Muscle of leg (tissue), 11 donors: ENCODE data around the gene MRGPRD. TPM values are rescaled to one million over a fixed set of nuclear protein-coding genes. Genes with fewer than 3 reads are reported as not detected.

Source experiments
- DNase-seq: peaks from one replicate; pipeline ENCODE4 v3.0.0; 2013
- H3K27ac ChIP-seq: one replicate; pipeline ENCODE4 v1.5.1; 2013; ENCODE audit warnings: mild to moderate bottlenecking, low read length, control low read depth
- H3K27me3 ChIP-seq: one replicate; pipeline ENCODE4 v1.6.1; 2013; ENCODE audit warnings: low read length; ENCODE audit not compliant: control insufficient read depth, insufficient read depth
- H3K36me3 ChIP-seq: one replicate; pipeline ENCODE4 v1.6.1; 2013; ENCODE audit warnings: low read length; ENCODE audit not compliant: control insufficient read depth, insufficient read depth
- H3K4me1 ChIP-seq: one replicate; pipeline ENCODE4 v1.6.1; 2013; ENCODE audit warnings: low read length; ENCODE audit not compliant: control insufficient read depth, insufficient read depth
- H3K4me3 ChIP-seq: one replicate; pipeline ENCODE4 v1.5.1; 2013; ENCODE audit warnings: low read length, control low read depth
- H3K9me3 ChIP-seq: replicated peaks from 2 replicates; pipeline ENCODE4 v1.6.1; 2013; ENCODE audit warnings: low read depth, low read length; ENCODE audit not compliant: control insufficient read depth
- WGBS: methylation state at CpG from one replicate; pipeline ENCODE4 v1.1.5; 2013; ENCODE audit warnings: missing lambda C conversion rate; ENCODE audit not compliant: insufficient coverage; 5-methylcytosine and 5-hydroxymethylcytosine counted together
- polyA plus RNA-seq, 8 donors: library from polyadenylated mRNA; unstranded; fragments of 120-200 nt; gene quantifications; one replicate each; pipeline versions ENCODE4 v1.2.1 to v1.2.3, GENCODE V29; 2013; ENCODE audit warnings: inconsistent platforms in 1 of 8, low replicate concordance in 1 of 8; ENCODE audit not compliant: insufficient read length in 8 of 8, insufficient read depth in 1 of 8
- total RNA-seq: library from RNA; stranded (reverse); fragments of 120-200 nt; gene quantifications from one replicate; pipeline ENCODE4 v1.2.4, GENCODE V29; 2013

Gene MRGPRD
- total and polyA plus RNA-seq, 9 donors = 0.25 to 0.60 (median 0.27) TPM; not detected in 6

DNA sequence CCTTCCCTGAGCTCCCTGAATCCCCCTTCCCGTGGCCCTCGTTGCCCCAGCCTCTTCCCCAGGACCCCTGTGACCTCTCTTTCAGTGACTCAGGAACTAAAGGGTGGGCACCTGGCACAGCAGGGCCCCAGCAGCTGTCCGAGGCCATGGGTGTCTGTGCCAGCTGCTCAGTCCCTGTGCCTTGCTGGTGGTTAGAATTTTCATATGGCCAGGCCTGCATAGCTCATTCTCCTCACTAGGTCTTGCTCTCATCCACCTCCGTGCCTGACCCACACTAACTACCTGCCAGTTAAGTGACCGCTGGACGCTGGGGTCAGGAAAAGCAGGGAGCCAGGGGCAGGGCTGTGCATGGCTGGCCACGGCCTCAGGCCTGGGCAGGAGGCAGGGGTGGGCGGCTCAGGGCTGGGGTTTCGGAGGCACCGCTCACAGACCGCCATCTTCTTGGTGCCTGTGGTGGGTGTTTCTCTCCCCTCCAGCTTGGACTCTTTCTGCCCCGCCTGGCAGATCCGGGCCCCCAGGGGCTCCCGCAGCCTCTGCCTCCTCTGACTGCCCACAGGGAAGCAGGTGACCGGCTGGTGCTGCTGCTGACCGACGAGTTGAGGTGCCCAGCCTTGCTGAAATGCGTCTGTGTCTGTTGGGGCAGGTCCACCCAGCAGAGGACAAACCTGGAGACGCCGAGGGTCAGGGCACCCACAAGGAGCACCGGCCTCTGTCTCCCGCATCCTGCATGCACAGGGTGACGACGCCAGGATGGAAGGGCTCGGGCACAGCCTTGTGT lies 20.3 kb downstream of the MRGPRD start:
- WGBS = 77% methylated on average over 21 of the region's 25 CpGs

DNA sequence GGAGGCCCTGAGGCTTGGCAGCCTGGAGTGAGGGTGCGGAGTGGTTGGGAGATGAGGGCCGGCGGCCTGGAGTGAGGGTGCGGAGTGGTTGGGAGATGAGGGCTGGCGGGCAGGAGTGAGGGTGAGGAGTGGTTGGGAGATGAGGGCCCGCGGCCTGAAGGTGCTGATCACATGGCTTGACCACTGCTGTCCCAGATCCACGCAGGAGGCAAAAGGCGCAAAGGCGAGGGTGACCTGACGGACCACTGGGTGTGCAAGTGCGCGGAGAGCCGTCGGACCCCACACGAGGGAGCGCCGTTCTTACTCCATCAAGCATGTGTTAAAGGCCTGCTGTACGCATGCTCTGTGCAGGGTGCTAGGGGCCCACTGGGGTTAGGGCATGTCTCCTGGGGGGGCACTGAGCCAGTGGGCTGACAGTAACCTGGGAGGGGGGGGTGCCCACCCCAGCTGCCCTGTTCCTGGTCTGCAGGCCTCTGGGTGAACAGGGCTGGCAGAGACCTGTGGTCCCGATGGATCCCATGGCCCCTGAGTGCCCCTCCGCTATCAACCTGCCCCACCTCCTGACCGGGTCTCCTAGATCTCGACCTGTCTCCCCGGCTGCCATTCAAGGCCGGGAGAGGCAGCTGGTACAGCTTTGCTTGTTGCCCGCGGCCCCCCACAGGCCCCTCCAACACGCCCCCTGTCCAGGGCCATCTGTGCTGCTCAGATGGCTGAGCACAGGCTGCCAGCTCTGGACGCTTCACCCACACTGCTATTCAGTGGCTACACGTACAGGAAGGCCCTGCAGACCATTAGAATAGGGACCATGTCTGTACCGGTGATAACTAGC lies 21.1 kb downstream of the MRGPRD start:
- WGBS = 80% methylated on average over 30 of the region's 31 CpGs
- H3K27ac ChIP-seq = peak overlapping the region; percentile 39
- no peaks in the 10 kb centered on the region for H3K36me3 ChIP-seq
- DNase-seq = peak; percentile 61
- no peaks in the 10 kb centered on the region for H3K27me3 ChIP-seq
- H3K4me3 ChIP-seq = no peak overlapping the region
- H3K9me3 ChIP-seq = no peaks in the 10 kb centered on the region
- H3K4me1 ChIP-seq = peaks cover 50% of the 10 kb centered on the region

More for the DNA sequence above, 20.3 kb downstream of the MRGPRD start:
- H3K27me3 ChIP-seq = no peaks in the 10 kb centered on the region
- DNase-seq = peak; percentile 39
- H3K4me1 ChIP-seq = peaks cover 42% of the 10 kb centered on the region
- H3K36me3 ChIP-seq = no peaks in the 10 kb centered on the region
- H3K9me3 ChIP-seq = no peaks in the 10 kb centered on the region
- H3K4me3 ChIP-seq = no peak overlapping the region
- peak overlapping the region; percentile 39 for H3K27ac ChIP-seq

DNA sequence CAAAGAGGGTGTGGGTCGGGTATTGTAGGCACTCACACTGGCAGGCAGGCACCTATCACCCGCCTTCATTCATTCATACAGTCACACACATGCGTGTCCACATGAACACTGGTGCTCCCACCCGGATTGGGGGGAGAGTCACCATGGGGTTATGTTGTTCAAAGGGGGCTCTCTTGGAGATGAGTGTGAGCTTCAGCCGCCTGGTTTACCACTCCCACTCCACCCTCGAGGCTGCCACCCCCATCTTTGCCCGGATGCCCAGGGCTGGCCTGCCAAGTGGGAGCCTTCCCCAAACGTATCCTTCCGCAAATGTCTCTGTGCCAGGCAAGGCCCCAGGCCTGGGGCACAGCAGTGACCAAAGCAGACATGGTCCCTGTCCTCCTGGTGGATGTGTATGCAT lies 22.6 kb downstream of the MRGPRD start:
- Histone ChIP-seq H3K4me1 (peaks cover 49% of the 10 kb centered on the region), H3K9me3 (no peaks in the 10 kb centered on the region), H3K36me3 (no peaks in the 10 kb centered on the region), H3K4me3 (no peak overlapping the region), H3K27me3 (no peaks in the 10 kb centered on the region), H3K27ac (no peak overlapping the region)
- DNase-seq = no peak
- WGBS = no CpG with 5 or more reads among the region's 9 CpGs

DNA sequence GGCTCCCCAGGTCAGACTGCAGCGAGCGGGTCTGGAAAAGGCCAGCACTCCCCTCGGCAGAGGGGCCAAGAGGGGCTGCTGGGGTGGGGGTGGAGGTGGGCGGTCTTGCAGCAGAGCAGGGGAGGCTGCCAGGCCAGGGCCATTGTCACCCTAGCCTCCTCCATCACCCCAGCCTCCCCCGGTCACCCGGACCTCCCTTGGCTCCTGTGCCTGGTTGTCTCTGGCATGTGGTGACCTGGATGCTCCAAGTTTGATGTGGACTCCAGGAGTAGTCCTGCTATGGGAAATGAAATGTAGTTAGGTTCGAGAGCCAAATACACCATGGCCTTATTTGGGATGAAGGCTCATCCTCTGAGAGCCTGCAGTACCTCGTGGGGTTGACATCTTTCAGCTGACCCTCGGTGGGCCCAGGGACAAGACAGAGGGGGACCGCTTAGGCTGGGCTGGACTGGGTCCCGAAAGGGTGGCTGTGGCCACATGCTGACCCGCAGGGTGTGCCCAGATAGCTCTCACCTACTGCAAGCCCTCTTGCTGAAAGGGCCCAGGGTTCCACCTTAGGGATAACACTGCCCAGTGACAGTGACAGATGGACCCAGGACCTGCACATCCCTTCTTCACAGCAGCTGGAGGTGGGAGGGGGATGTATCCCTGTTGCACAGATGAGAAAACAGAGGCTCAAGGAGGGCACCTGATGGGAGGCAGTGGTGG lies 24.1 kb downstream of the MRGPRD start:
- no peaks in the 10 kb centered on the region for H3K27me3 ChIP-seq
- H3K27ac ChIP-seq = no peak overlapping the region
- no peaks in the 10 kb centered on the region for H3K36me3 ChIP-seq
- DNase-seq = no peak
- no peaks in the 10 kb centered on the region for H3K9me3 ChIP-seq
- no peak overlapping the region for H3K4me3 ChIP-seq
- 66% methylated on average over 6 of the region's 12 CpGs for WGBS
- peaks cover 39% of the 10 kb centered on the region for H3K4me1 ChIP-seq

DNA sequence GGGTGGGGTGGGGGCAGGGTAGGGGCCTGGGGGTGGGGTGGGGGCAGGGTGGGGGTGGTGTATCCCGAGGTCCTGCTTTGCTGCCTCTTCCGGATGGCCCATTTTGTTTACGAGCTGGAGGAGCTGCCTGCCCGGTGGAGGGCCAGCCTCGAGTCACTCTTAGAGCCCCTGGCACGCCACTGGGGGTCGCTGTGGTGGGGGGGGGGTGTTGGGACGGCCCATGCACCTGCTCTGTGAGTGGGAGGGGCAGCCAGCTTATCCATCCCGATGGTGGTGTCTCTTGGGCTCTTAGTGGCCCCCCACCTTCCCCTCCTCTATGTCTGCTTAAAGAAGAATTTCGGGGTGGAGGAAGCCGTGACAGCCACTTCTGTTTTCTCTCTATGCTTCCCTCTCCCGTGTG lies 24.6 kb downstream of the MRGPRD start:
- DNase-seq = no peak
- Histone ChIP-seq H3K4me3 (no peak overlapping the region), H3K27ac (no peak overlapping the region), H3K36me3 (no peaks in the 10 kb centered on the region), H3K27me3 (no peaks in the 10 kb centered on the region), H3K4me1 (peaks cover 35% of the 10 kb centered on the region), H3K9me3 (no peaks in the 10 kb centered on the region)
- WGBS = 13% methylated on average over 6 of the region's 12 CpGs

DNA sequence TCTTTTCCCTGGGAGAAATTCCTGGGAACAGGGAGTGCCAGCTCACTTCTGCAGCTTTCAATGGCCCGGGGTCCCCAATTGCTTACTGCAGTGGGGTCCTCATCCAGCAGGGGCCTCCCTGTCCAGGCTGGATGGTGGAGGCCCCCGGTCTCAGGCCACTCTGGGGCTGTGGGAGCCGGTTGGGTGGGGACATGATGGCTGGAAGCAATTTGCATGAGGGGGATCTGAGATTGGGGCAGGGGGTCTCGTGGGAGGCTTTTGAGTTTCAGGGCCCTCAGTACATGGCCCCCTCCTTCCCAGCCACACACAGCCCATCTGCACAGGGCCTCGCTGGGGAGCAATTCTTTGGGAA lies 25.2 kb downstream of the MRGPRD start:
- DNase-seq = no peak
- no peaks in the 10 kb centered on the region for H3K9me3 ChIP-seq
- H3K4me1 ChIP-seq = peaks cover 29% of the 10 kb centered on the region
- H3K27me3 ChIP-seq = no peaks in the 10 kb centered on the region
- H3K27ac ChIP-seq = peak overlapping the region; percentile 35
- no peaks in the 10 kb centered on the region for H3K36me3 ChIP-seq
- WGBS = 15% methylated on average over 1 of the region's 5 CpGs
- no peak overlapping the region for H3K4me3 ChIP-seq

DNA sequence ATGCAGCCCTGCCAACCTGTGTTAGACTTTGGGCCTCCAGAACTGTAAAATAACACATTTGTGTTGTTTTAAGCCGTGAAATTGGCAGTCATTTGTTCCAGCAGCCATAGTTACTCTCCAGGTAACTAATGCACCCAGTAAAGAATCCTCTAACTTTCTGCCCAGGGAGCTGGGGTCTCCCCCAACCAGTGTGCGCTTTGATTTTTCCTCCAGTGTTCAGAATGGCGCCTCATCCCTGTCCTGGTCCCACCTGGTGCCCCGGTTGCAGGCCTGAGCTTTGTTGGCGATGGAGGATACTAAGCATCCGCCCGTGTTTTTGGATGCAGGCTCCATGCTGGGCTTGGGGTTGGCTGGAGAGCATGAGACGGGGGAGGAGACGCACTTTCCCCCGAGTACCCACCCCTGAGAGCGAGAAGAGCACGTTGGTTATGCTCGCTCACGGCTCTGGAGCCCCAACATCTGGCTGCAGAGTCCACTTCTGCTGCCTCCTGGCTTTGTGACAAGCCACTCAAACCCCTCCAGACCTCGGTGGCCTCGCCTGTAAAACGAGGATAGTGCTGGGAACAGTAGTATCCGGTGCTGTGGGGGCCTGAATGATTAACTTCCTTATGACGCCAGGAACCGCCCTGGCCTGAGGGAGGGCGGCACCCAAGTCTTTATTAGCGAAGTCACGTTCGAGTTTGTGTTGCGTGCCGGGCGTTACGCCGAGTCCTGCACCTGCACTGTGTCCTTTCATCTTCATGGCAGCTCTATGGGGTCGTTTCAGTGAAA lies 25.8 kb downstream of the MRGPRD start:
- no peak overlapping the region for H3K4me3 ChIP-seq
- H3K36me3 ChIP-seq = no peaks in the 10 kb centered on the region
- no peaks in the 10 kb centered on the region for H3K27me3 ChIP-seq
- peak; percentile 75 for DNase-seq
- WGBS = 9% methylated on average over 20 of the region's 30 CpGs
- no peaks in the 10 kb centered on the region for H3K9me3 ChIP-seq
- peaks cover 24% of the 10 kb centered on the region for H3K4me1 ChIP-seq
- H3K27ac ChIP-seq = peak overlapping the region; percentile 35

DNA sequence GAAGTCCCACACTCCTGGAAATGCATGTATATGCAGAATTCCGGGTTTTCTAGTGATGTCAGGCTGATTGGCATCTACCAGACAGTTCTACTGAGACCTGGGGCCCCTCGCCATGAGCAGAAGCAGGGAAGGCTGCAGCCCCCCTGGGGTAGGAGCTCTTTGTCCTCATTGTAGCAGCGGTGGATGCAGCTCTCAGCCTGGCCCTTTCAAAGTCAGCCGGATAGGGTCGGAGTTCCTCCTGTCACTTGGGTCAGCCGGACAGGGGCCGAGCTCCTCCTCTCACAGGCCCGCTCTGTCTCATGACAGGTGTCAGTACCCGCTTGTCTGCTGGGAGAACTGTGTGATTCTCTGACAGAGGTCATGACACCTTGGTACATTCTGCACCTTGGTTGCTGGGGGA lies 30.0 kb downstream of the MRGPRD start:
- DNase-seq = no peak
- no peaks in the 10 kb centered on the region for H3K27me3 ChIP-seq
- no peak overlapping the region for H3K27ac ChIP-seq
- peaks cover 15% of the 10 kb centered on the region for H3K4me1 ChIP-seq
- H3K9me3 ChIP-seq = no peaks in the 10 kb centered on the region
- no peaks in the 10 kb centered on the region for H3K36me3 ChIP-seq
- no peak overlapping the region for H3K4me3 ChIP-seq
- WGBS = 62% methylated on average over 7 of the region's 9 CpGs

DNA sequence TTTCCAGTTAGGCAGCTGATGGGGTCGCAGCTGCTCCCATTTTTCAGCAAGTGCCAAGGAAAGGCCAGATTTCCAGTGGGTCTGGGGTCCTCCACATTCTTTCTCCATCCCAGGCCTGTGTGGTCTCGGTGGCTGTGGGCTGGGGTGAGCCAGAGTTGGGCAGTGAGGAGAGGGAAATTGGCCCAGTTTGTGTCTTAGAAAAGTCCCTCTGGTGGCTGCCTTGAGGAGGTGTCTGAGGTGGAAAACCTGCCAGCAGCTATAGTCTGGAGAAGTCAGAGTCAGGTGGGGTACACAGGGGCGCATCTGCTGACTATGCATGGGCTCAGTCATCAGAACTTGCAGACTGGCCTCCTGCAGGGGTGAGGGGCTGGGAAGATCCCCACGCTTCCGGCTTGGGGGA lies 30.5 kb downstream of the MRGPRD start:
- no peaks in the 10 kb centered on the region for H3K27me3 ChIP-seq
- H3K27ac ChIP-seq = no peak overlapping the region
- H3K9me3 ChIP-seq = no peaks in the 10 kb centered on the region
- DNase-seq = no peak
- WGBS = 69% methylated on average over 2 of the region's 5 CpGs
- peaks cover 10% of the 10 kb centered on the region for H3K4me1 ChIP-seq
- H3K4me3 ChIP-seq = no peak overlapping the region
- no peaks in the 10 kb centered on the region for H3K36me3 ChIP-seq
